Anterior cingulate cortex (tissue), 58 donors: ENCODE data around the gene F7.
"Not testable (repeated sequence)": the region's sequence is repeated elsewhere in the genome, so short reads cannot be mapped to it uniquely, and the experiment has no call there.

ENCODE experiments used
- DNase-seq, 58 donors: peaks; one replicate each; lab custom pipeline; 2025; lab: John Stamatoyannopoulos, UW

The F7 gene

DNA sequence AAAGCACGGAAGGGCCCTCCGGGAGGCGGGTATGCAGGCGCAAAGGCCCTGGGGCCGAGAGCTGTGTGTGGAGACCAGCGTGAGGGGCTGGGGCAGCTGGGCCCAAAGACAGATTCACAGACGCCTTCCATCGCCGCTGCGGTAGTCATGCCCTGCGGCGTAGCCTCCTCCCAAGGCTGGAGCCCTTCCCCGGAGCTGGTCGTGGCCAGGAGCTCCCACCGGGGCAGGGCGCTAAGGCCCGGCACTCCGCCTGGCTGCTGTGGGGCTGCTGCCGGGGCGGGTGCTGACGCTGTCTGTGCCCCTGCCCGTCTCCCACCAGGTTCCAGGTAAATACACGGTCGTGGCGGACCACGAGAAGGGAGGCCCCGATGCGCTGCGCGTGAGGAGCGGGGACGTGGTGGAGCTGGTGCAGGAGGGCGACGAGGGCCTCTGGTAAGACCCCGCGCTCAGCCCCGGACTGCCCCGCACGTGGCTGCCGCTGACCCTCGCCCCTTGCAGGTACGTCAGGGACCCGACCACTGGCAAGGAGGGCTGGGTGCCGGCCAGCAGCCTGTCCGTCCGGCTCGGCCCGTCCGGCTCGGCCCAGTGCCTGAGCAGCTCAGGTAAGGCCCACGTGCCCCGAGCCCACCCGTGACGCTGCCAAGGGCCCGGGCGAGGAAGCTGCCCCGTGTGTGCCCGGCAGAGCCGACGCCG lies 9.4 kb upstream of the F7 start:
- no peak for DNase-seq

DNA sequence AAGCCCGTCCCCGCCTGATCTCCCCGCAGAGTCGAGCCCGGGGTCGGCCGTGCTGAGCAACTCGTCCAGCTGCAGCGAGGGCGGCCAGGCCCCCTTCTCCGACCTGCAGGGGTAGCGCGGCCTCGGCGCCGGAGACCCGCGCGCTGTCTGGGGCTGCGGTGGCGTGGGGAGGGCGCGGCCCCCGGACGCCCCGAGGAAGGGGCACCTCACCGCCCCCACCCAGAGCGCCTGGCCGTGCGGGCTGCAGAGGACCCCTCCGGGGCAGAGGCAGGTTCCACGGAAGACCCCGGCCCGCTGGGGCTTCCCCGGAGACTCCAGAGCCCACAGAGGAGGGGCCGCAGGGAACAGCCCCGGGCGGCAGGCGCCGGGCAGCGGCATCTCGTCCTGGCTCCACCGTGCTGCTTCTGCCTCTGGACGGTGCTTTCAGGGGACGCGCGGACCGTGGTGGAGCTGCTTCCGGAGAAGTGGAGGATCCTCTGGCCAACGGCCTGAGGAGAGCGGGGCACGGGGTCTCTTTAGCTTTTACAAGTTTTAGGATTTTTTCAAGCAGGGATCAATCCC lies 8.8 kb upstream of the F7 start:
- no peak for DNase-seq

DNA sequence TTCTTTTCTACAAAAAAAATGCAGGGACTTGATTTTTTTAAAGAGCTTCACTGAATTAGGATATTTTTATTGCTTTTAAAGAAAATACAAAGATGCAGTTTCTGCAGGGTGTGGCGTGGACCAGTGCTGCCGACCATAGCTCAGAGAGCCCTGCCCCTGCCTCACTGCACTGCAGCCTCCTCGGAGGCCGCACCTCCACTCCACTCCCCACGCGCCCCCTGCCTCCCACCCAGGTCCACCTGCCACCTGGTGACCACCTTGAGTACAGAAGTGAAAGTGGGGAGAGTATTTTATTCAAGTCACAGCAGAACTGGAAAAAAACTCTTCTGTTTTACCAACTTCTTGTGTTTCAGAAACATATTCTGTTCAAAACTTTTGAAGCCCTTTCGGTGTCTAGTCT lies 7.9 kb upstream of the F7 start:
- no peak for DNase-seq

DNA sequence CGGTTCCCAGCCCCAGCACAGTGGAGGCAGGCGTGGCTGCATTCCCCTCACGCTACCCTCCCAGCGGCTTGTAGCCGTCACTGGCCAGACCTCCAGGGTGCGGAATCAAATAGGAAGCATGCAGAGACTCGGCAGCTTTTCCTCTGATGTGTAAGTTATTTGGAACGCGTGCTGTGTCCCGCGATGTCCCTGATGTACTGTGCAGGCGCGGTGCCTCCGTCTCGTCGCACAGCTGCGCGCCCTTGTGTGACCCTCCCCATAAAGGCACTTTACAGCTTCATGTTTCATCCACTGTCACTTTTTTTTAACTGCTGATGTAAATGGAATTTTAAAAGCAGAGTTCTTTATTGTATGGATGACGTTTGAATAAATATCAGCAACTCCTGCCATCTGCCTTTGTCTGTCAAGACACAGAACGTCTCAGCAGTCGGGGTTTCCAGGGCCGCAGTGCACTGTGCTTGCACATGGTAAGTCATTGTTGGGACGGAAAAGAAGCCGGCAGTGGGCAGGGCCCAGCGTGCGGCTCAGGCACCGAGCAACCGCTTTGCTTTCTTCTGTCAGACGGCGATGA lies 7.3 kb upstream of the F7 start:
- DNase-seq, result peak in 3 of 58 donors; percentile 13 to 27 (median 17)

DNA sequence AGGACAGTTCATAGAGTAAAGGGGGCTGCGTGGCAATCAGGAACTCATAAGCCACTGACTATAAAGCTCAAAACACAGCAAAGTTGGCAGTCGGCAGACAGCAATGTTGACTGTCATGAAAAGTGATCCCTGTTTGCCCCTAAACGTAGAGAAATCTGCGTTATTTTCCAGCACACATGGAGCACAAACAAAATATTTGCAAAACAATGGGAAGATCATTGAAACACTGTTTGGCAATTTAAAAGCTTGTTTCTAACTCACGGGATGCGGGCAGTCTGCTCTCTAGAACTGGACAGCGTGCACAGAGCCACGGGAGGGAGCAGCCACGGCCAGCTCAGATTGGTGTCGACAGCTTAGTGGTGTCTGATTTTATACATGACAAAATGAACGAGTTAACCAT lies 6.4 kb upstream of the F7 start:
- no peak for DNase-seq

DNA sequence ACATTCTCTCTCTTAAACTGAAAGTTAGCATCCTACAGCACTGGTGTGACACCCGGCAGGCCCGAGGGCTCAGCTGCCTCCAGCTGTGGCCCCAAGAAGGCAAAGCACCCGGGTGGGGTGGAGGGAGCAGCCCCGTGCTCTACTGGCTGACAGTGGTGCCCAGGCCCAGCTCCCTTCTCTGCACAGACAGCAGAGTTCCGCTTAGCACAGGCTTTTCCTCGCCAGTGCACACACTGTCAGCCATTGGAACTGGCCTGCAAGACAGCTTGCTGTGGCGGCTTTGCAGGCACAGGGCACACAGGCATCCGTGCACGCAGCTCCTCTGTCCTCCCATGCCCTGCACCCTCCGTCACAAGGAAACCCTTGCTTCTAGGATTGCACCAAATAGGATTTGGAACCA lies 3.3 kb upstream of the F7 start:
- peak in 9 of 58 donors; percentile 18 to 57 (median 34) for DNase-seq

DNA sequence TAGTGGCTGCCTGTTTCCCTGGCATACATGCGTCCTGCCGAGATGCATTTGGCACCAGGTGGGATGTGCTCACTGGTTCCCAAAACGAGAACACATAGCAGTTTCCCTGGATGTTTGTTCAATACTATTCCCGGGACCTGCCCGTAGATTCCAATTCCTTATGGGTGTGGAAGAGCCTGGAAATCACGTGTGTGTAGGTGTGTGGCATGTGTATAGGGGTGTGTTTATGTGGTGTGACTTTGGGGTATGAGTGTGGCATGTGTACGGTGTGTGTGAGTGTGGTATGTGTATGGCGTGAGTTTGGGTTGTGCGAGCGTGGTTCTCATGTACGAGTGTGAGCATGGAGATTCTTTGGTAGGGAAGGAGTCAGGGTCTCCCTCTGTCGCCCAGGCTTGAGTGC lies 2.9 kb upstream of the F7 start:
- DNase-seq, result no peak

DNA sequence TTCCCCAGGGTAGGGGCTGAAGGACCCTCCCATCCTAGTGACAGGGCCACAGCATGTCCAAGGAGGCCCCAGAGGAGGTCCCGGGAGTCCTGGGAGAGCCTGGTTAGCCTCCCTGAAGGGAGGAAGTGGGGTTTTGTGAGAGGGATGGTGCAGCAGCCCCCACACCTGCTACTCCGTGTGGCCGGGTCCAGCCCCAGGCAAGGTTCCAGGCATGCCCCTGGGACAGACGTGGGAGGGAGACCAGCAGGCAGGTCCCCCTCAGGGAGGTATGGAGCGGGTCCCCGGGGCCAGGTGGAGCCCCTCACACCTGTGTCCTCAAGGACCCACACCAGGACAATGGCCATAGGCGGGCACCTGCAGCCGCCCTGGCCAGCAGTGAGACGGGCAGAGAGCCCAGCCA lies 1.9 kb upstream of the F7 start:
- DNase-seq, result no peak

DNA sequence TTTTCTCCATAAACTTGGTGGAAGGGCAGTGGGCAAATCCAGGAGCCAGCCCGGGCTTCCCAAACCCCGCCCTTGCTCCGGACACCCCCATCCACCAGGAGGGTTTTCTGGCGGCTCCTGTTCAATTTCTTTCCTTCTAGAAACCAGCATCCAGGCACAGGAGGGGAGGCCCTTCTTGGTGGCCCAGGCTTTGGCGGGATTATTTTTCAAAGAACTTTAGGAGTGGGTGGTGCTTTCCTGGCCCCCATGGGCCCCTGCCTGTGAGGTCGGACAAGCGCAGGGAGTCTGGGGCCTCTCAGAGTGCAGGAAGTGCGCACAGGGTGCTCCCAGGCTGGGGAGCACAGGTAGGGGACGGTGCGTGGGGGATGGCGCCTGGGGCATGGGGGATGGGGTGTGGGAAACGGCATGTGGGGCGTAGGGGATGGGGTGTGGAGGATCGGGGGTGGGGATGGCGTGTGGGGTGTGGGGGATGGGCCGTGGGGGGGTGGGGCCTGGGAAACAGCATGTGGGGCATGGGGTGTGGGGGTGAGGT lies 396 bp downstream of the F7 start:
- DNase-seq, result no peak

DNA sequence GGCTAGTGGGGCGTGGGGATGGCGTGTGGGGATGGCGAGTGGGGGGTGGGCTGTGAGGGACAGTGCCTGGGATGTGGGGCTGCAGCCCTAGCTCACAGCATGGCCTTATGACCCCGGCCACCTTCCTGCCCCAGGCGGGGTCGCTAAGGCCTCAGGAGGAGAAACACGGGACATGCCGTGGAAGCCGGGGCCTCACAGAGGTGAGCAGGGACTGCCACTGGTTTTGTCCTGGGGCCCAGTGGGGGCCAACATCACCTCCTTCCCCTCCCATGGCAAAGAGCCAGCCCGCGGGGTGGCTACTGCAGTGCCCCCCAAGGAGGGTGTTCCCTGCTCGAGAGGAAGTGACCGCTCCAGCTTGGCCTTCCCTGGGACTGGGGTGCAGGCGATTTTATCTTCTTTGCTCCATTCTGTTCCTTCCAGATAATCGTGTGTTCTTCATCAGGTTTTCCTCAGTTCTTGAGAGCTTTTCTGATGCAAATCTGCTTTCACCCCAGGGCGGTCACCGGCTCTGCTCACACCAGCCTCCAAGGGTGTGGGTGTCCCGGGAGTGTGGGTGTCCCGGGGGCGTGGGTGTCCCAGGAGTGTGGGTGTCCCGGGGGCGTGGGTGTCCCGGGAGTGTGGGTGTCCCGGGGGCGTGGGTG lies 1.2 kb downstream of the F7 start:
- DNase-seq, result no peak

DNA sequence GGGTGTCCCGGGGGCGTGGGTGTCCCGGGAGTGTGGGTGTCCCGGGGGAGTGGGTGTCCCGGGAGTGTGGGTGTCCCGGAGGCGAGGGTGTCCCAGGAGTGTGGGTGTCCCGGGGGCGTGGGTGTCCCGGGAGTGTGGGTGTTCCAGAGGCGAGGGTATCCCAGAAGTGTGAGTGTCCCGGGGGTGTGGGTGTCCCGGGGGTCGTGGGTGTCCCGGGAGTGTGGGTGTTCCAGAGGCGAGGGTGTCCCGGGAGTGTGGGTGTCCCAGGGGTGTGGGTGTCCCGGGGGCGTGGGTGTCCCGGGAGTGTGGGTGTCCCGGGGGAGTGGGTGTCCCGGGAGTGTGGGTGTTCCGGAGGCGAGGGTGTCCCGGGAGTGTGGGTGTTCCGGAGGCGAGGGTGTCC lies 2.9 kb downstream of the F7 start:
- not testable (repeated sequence) for DNase-seq

DNA sequence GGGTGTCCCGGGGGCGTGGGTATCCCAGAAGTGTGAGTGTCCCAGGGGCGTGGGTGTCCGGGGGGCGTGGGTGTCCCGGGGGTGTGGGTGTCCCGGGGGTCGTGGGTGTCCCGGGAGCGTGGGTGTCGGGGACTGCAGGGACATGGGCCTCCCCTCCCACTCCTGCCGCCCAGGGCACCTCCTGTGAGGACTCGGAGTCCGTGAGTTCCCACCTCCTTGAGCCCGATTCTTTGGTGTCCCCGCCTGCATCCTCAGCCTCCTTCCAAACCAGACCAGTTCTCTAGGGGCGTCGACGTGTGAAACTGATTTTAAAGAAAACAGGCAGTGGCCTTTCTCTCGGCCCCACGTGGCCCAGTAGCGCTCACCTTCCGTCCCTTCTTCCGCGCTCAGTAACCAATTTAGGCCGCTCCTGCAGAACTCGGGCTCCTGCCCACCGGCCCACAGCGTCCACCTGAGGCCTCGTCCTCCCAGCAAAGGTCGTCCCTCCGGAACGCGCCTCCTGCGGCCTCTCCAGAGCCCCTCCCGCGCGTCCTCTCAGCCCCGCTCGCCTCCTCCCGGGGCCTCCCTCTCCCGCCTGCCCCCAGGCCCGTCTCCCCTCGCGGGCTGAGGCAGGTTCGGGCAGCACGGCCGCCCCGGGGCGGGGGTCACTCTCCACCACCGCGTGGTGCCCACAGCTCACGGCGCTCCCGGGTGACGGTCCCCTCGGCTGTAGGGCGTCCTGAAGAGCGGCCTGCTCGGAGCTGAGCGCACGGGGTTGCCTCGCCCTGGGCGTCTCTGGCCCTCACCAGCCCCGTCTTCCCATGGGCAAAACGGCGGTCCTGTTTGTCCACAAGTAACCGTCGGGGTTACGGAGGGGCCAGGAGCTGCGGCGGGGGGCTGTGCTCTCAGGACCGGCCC lies 3.8 kb downstream of the F7 start:
- DNase-seq, result no peak

DNA sequence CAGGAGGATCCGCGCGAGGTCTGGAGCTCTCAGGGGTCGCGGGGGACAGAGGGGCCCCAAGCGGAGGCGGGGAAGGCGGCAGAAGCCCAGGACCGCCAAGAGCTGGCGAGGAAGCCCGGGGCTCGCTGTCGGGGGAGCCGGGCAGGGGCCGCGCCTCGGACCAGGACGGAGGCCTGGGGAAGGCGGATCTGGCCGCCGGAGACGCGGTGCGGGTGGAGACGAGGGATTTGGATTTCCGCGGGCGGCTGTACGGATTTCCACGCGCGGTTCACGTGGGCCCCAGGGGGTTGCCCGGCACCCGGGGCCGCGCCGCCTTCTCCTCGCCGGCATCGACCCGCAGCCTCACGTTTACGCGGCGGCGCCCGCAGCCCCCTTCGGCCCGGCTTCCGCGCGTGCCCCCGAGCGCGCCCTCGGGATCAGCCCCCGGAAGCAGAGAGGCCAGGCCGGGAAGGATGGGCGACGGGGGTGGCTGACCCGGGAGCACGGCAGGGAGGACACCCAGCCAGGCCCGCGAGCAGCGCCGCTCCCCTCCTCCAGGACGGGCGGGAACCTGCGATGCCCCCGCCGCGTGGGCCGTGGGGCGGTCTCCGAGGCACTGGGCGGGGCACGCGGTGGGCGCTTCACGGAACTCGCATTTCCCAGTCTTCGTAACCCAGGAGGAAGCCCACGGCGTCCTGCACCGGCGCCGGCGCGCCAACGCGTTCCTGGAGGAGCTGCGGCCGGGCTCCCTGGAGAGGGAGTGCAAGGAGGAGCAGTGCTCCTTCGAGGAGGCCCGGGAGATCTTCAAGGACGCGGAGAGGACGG lies 4.7 kb downstream of the F7 start:
- DNase-seq, result no peak

DNA sequence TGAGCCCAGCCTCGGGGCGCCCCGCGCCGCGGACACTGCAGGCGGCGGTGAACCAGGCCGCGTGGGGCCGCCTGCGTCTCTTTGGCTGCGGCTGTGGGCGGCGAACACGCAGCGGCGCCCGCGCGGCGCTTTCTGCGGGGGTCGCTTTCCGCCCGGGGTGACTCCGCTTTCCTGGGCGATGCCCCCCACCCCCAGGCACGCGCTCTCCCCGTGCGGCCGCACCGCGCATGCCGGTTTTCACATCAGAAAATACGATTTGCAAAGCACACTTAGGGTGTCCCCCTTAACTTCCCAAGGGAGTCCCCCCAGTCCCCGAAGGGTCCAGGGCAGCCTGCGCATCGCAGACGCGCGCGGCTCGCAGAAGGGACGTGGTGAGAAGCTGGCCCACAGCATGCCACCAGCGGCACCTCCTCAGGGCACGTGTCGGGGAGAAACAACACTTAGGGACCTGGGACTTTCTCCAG lies 5.3 kb downstream of the F7 start:
- no peak for DNase-seq

DNA sequence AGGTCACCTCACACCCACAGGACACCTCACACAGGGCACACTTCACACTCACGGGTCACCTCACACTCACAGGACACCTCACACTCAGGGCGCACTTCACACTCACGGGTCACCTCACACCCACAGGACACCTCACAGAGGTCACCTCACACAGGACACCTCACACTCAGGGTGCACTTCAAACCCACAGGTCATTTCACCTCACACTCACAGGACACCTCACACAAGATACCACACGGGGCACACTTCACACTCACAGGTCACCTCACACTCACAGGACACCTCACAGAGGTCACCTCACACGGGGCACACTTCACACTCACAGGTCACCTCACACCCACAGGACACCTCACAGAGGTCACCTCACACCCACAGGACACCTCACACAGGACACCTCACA lies 6.2 kb downstream of the F7 start:
- not testable (repeated sequence) for DNase-seq

DNA sequence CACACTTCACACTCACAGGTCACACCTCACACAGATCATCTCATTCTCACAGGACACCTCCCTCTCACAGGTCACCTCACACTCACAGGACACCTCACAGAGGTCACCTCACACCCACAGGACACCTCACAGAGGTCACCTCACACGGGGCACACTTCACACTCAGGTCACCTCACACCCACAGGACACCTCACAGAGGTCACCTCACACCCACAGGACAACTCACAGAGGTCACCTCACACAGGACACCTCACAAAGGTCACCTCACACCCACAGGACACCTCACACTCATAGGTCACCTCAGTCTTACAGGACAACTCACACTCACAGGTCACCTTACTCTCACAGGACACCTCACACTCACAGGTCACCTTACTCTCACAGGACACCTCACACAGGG lies 6.9 kb downstream of the F7 start:
- DNase-seq, result not testable (repeated sequence)

DNA sequence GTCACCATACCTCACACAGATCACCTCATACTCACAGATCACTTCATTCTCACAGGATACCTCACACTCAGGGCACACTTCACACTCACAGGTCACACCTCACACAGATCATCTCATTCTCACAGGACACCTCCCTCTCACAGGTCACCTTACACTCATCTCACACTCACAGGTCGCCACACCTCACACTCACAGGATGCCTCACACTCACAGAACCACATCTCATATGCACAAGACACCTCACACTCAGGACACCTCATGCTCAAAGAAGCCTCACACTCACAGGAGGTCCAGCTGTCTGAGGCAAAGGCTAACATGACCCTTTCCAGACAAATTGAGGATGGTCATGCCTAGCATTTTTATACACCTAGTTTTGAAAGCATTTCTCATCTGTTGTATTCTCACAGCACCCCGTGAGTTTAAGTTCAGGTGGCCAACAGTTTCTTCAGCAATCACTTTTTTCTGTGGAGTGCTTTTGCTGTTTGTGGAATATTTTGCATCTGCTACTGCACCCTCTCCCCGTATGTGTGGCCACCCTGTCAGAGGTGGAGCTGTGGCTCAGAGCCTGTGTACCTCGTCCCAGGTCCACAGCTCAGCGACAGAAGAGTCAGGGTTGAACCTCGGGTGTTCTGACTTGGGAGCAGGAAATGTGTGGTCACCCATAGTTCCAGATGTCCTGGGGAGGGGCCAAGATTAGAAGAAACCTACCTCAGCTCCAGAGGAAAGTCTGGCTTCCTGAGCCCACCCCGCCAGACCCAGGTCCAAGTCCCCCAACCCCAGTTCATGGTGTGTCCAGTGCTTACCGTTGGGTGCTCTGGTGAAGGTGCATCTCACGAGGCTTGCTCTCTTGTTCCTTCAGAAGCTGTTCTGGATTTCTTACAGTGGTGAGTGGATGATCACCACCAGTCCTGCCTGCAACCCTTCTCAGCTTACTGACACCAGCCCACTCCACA lies 7.6 kb downstream of the F7 start:
- no peak for DNase-seq

DNA sequence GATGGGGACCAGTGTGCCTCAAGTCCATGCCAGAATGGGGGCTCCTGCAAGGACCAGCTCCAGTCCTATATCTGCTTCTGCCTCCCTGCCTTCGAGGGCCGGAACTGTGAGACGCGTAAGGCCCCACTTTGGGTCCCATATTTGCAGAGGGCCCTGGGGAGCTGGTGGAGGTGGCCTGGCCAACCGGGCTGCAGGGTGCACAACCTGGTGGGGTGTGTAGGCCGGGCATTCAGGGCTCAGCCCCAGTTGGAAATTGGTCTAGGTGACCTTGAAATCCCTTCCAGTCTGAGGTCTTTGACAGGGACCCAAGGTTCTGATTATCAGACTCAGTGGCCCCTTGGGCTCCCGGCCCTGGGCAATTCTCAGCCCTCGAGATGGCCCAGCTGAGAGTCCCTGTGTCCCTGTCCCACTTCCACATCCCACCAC lies 8.3 kb downstream of the F7 start:
- DNase-seq, result no peak
